Mesendoderm (in vitro differentiated cells): ENCODE measurements around the gene RALGAPB.

Source experiments
- DNase-seq: peaks from one replicate; pipeline ENCODE4 v3.0.0; 2013
- H2AK5ac ChIP-seq: 2 replicates; pipeline ENCODE4 v1.6.1; 2013; ENCODE audit warnings: low read length, inconsistent platforms
- H2BK120ac ChIP-seq: 2 replicates; pipeline ENCODE4 v1.6.1; 2013; ENCODE audit warnings: low read depth, mild to moderate bottlenecking, low read length, moderate library complexity, mixed read lengths
- H2BK15ac ChIP-seq: replicated peaks from 2 replicates; pipeline ENCODE4 v1.6.1; 2013; ENCODE audit warnings: low read depth, mild to moderate bottlenecking, moderate library complexity
- H2BK5ac ChIP-seq: 2 replicates; pipeline ENCODE4 v1.6.1; 2013; ENCODE audit warnings: low read length, inconsistent platforms
- H3K18ac ChIP-seq: 2 replicates; pipeline ENCODE4 v1.6.1; 2013; ENCODE audit warnings: mild to moderate bottlenecking, low read length, mixed read lengths
- H3K23ac ChIP-seq: one replicate; pipeline ENCODE4 v1.6.1; 2013; ENCODE audit warnings: low read length
- H3K27ac ChIP-seq: 2 replicates; pipeline ENCODE4 v1.5.1; 2013; ENCODE audit warnings: low read depth, mild to moderate bottlenecking, inconsistent platforms, low read length, moderate library complexity
- H3K27me3 ChIP-seq: 2 replicates; pipeline ENCODE4 v1.6.1; 2013; ENCODE audit warnings: low read length, control low read depth, mild to moderate bottlenecking, inconsistent platforms; ENCODE audit not compliant: insufficient read depth, poor library complexity
- H3K36me3 ChIP-seq: 2 replicates; pipeline ENCODE4 v1.6.1; 2013; ENCODE audit warnings: low read length, inconsistent platforms; ENCODE audit not compliant: control insufficient read depth, insufficient read depth
- H3K4ac ChIP-seq: one replicate; pipeline ENCODE4 v1.6.1; 2013; ENCODE audit warnings: low read depth, mild to moderate bottlenecking, low read length, moderate library complexity
- H3K4me1 ChIP-seq: 2 replicates; pipeline ENCODE4 v1.6.1; 2013; ENCODE audit warnings: low read depth, low read length, inconsistent platforms; ENCODE audit not compliant: control insufficient read depth
- H3K4me2 ChIP-seq: 2 replicates; pipeline ENCODE4 v1.6.1; 2013; ENCODE audit warnings: low read length
- H3K4me3 ChIP-seq: 2 replicates; pipeline ENCODE4 v1.5.1; 2013; ENCODE audit warnings: mild to moderate bottlenecking, low read length
- H3K56ac ChIP-seq: one replicate; pipeline ENCODE4 v1.6.1; 2013; ENCODE audit warnings: low read length
- H3K79me1 ChIP-seq: 2 replicates; pipeline ENCODE4 v1.6.1; 2013; ENCODE audit warnings: low read length, inconsistent platforms
- H3K79me2 ChIP-seq: 2 replicates; pipeline ENCODE4 v1.6.1; 2013; ENCODE audit warnings: mild to moderate bottlenecking, low read length; ENCODE audit not compliant: control insufficient read depth, insufficient read depth
- H3K9ac ChIP-seq: 2 replicates; pipeline ENCODE4 v1.6.1; 2013; ENCODE audit warnings: low read length, inconsistent platforms
- H4K5ac ChIP-seq: one replicate; pipeline ENCODE4 v1.6.1; 2013; ENCODE audit warnings: low read length
- H4K8ac ChIP-seq: one replicate; pipeline ENCODE4 v1.6.1; 2013; ENCODE audit warnings: low read depth, mild to moderate bottlenecking, control low read depth, low read length, moderate library complexity
- WGBS: extraction: QIAGEN DNeasy Blood & Tissue Kit; methylation state at CpG from one replicate; pipeline ENCODE4 v1.1.7; 2013; ENCODE audit warnings: low lambda C conversion rate, missing lambda C conversion rate; ENCODE audit not compliant: insufficient coverage; ENCODE audit errors: extremely low coverage; 5-methylcytosine and 5-hydroxymethylcytosine counted together

Gene RALGAPB

DNA sequence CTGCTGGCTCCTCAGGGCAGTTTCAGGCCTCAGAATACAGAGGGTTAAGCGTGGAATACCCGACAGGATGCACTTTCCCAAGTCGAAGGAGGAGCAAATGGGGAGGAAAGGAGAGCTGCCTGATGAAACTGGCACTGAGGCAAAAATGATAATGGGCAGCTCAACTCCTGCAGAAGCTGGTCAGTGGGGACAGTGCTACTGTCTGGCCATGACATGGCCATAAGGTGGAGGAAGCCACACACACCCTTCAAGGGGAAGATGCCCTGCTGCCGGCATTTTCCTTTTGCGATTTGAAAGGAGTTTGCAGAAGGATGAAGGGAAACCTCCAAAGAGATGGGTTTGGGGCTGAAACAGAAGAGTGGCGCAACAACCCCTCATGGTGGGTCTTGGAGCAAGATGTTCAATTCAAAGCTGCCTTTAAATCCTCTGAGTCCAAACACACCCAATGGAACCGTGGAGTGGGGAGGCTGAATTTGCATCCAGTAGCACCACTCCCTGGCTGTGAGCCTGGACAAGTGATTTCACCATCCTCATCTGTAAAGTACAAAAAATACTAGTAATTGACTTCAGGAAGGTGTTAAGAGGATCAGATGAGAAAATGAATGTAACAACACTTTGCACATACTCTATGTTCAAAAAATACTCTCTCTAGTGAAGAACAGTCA, 111.6 kb downstream of the RALGAPB start:
- no peak for DNase-seq
- WGBS, result no CpG with 5 or more reads among the region's 7 CpGs
- Histone ChIP-seq H3K9ac (no peak overlapping the region), H2BK120ac (no peak overlapping the region), H3K4ac (no peak overlapping the region), H3K36me3 (no peaks in the 10 kb centered on the region), H3K23ac (no peak overlapping the region), H3K4me1 (peaks cover 4% of the 10 kb centered on the region), H3K56ac (peak overlapping the region; percentile 0), H3K27me3 (no peaks in the 10 kb centered on the region), H2BK5ac (no peak overlapping the region), H3K27ac (no peak overlapping the region), H3K79me1 (no peaks in the 10 kb centered on the region), H3K4me3 (no peak overlapping the region), H4K8ac (no peak overlapping the region), H3K79me2 (no peaks in the 10 kb centered on the region), H2BK15ac (no peak overlapping the region), H3K18ac (peak overlapping the region; percentile 31), H2AK5ac (peak overlapping the region; percentile 60), H4K5ac (no peak overlapping the region), H3K4me2 (no peak overlapping the region)

DNA sequence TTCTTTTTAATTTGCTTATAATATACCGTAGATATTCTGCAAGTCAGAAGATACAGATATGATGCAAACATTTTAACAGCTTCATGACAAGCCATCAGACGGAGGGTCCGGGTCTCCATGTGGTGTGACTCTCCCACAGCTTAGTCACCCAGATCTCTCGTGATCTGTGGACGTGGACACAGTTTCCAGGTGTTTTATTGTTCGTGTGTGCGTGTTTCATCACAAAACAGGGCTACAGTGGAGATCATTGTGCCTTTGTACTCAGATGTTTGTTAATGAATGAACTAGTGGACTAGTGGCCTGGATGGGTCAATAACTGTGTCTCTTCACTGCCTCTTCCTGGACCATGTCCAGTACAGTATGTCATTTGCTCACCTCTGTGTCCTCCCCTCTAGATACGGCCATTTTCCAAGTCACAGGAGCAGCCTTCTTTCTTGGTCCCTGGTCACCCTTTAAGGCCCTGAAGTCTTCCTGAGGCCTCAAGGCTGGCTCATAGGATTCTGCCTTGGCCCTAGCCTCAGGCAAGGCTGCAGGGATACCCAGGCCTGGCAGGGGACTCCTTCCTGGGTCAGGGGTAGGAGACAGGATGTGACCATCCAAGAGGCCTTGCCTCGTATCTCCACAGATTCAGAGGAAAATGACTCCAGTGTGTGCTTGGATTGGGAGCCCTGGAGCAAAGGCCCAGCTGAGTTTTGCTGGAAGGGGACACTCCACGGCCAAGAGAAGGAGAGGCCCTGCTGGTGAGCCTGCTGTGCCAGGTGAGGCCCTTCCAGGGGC, 112.9 kb downstream of the RALGAPB start:
- H3K9ac ChIP-seq, result no peak overlapping the region
- peak overlapping the region; percentile 7 for H3K18ac ChIP-seq
- H2BK120ac ChIP-seq, result no peak overlapping the region
- DNase-seq, result no peak
- no CpG with 5 or more reads among the region's 10 CpGs for WGBS
- H3K27me3 ChIP-seq, result no peaks in the 10 kb centered on the region
- H3K79me2 ChIP-seq, result no peaks in the 10 kb centered on the region
- H2AK5ac ChIP-seq, result peak overlapping the region; percentile 87
- H3K27ac ChIP-seq, result no peak overlapping the region
- no peak overlapping the region for H4K5ac ChIP-seq
- H3K4me2 ChIP-seq, result no peak overlapping the region
- H3K23ac ChIP-seq, result peak overlapping the region; percentile 86
- peak overlapping the region; percentile 38 for H3K4ac ChIP-seq
- H3K56ac ChIP-seq, result peak overlapping the region; percentile 51
- H2BK15ac ChIP-seq, result no peak overlapping the region
- H4K8ac ChIP-seq, result no peak overlapping the region
- peaks cover 4% of the 10 kb centered on the region for H3K4me1 ChIP-seq
- H3K79me1 ChIP-seq, result no peaks in the 10 kb centered on the region
- H3K4me3 ChIP-seq, result no peak overlapping the region
- H2BK5ac ChIP-seq, result peak overlapping the region; percentile 22
- H3K36me3 ChIP-seq, result no peaks in the 10 kb centered on the region

DNA sequence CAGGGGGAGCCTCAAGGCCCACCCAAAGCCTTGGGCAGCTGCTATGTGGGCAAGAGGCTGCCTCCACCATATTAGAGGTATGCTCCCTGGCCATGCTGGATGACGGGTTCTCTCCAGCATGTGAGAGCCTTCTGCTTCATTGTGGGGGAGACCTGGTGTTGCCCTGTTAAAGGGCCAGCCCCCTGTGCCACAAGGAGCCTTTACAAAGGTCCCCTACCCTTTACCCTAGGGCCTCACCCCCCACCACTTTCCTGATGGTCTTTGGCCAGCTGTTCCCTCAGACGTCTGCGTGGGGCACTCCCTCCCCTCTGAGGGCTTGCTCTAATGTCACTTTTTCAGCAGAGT, 113.5 kb downstream of the RALGAPB start:
- Histone ChIP-seq H2AK5ac (peak overlapping the region; percentile 39), H2BK120ac (no peak overlapping the region), H3K4ac (peak overlapping the region; percentile 21), H3K79me1 (no peaks in the 10 kb centered on the region), H3K27me3 (no peaks in the 10 kb centered on the region), H3K27ac (no peak overlapping the region), H2BK5ac (peak overlapping the region; percentile 22), H3K79me2 (no peaks in the 10 kb centered on the region), H3K9ac (no peak overlapping the region), H2BK15ac (no peak overlapping the region), H3K4me3 (no peak overlapping the region), H4K5ac (no peak overlapping the region), H3K56ac (no peak overlapping the region), H3K36me3 (no peaks in the 10 kb centered on the region), H3K4me2 (no peak overlapping the region), H3K4me1 (peaks cover 4% of the 10 kb centered on the region), H3K23ac (no peak overlapping the region), H4K8ac (no peak overlapping the region), H3K18ac (peak overlapping the region; percentile 7)
- WGBS, result no CpG with 5 or more reads among the region's 3 CpGs
- no peak for DNase-seq

DNA sequence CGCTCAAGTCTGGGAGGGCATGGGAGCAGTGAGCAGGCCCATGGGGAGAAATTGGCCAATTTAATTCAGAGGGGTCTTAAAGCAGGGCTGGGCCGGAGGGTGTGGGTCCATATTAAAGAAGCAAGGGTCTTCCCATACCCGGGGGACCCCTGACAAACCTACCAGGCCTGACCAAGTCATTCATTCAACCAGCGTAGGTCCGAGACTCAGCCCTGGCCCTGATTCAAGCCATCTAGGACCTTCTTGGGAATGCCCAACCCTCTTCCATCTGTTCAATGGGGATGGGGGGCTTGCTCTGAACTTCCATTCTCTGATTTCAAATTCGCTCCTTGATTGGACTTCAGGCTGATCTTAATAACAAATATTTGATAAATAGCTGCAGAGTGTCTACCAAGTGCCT, 115.7 kb downstream of the RALGAPB start:
- no peak overlapping the region for H3K27ac ChIP-seq
- no peaks in the 10 kb centered on the region for H3K79me2 ChIP-seq
- H3K4me3 ChIP-seq, result no peak overlapping the region
- peaks cover 10% of the 10 kb centered on the region for H3K4me1 ChIP-seq
- no peak overlapping the region for H2BK5ac ChIP-seq
- H4K8ac ChIP-seq, result no peak overlapping the region
- H2BK120ac ChIP-seq, result peak overlapping the region; percentile 7
- H3K36me3 ChIP-seq, result no peaks in the 10 kb centered on the region
- WGBS, result no CpG with 5 or more reads among the region's 6 CpGs
- H4K5ac ChIP-seq, result no peak overlapping the region
- H3K18ac ChIP-seq, result peak overlapping the region; percentile 12
- H3K9ac ChIP-seq, result no peak overlapping the region
- H3K4me2 ChIP-seq, result no peak overlapping the region
- H3K23ac ChIP-seq, result no peak overlapping the region
- H3K27me3 ChIP-seq, result no peaks in the 10 kb centered on the region
- no peak overlapping the region for H3K56ac ChIP-seq
- peak overlapping the region; percentile 20 for H3K4ac ChIP-seq
- H2AK5ac ChIP-seq, result no peak overlapping the region
- H3K79me1 ChIP-seq, result no peaks in the 10 kb centered on the region
- no peak for DNase-seq
- no peak overlapping the region for H2BK15ac ChIP-seq

DNA sequence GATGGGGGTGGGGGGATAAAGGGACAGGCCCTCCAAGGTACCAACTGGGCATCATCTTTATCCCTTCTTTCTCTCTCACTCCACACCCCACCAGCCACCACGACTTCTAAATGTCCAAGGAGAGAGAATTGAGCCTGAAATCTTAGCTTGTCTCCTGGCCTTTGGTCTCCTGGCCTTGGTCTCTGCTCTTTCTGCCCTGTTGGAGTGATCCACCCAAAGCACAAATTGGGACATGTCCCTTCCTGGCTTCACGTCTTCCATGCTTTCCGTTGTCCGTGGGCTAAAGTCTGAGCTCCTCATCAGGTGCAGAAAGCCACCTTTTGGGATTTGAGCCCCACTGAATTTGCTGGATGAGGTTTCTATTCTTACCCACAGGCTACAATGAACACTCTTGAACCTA, 116.7 kb downstream of the RALGAPB start:
- DNase-seq, result no peak
- no peak overlapping the region for H4K5ac ChIP-seq
- H3K18ac ChIP-seq, result no peak overlapping the region
- H3K56ac ChIP-seq, result no peak overlapping the region
- no peak overlapping the region for H3K23ac ChIP-seq
- H2BK120ac ChIP-seq, result peak overlapping the region; percentile 6
- H2BK15ac ChIP-seq, result no peak overlapping the region
- no peak overlapping the region for H3K4me3 ChIP-seq
- no peak overlapping the region for H4K8ac ChIP-seq
- peak overlapping the region; percentile 64 for H2AK5ac ChIP-seq
- peak overlapping the region; percentile 61 for H2BK5ac ChIP-seq
- no peak overlapping the region for H3K9ac ChIP-seq
- no peaks in the 10 kb centered on the region for H3K79me2 ChIP-seq
- no peak overlapping the region for H3K27ac ChIP-seq
- peaks cover 6% of the 10 kb centered on the region for H3K4me1 ChIP-seq
- H3K27me3 ChIP-seq, result no peaks in the 10 kb centered on the region
- no peak overlapping the region for H3K4me2 ChIP-seq
- no peak overlapping the region for H3K4ac ChIP-seq
- no peaks in the 10 kb centered on the region for H3K79me1 ChIP-seq
- no CpG with 5 or more reads among the region's 4 CpGs for WGBS
- H3K36me3 ChIP-seq, result no peaks in the 10 kb centered on the region
